ENCODE measurements around the gene MOB1A. TPM values are rescaled to one million over a fixed set of nuclear protein-coding genes. Genes with fewer than 3 reads are reported as not detected.

MOB1A gene
- total RNA-seq, 1 experiment from 2014 or later, result 95.1 TPM

GRCh38 chr2:74201596-74201995 lies 22.9 kb upstream of the MOB1A start:
- H3K36me3 Mint-ChIP-seq (ENCODE audit: insufficient read depth in 1 of 3, low read depth in 3 of 3), result peaks cover 43 to 66% (median 65%) of the 10 kb centered on the region in 3 experiments
- H4K8ac ChIP-seq (replicated peaks; ENCODE audit: insufficient read length, low read depth, low read length), result no peak overlapping the region
- H3K27me3 Mint-ChIP-seq (ENCODE audit: low read depth), result peaks cover 6% of the 10 kb centered on the region
- H3K9me3 ChIP-seq (ENCODE audit: control insufficient read depth, low read depth, low read length), result no peaks in the 10 kb centered on the region
- H3K56ac ChIP-seq (ENCODE audit: insufficient read length, low read depth, low read length), result no peak overlapping the region
- H2AK5ac ChIP-seq (ENCODE audit: insufficient read length, low read length), result no peak overlapping the region
- H3K9ac ChIP-seq (ENCODE audit: extremely low read depth, insufficient read length, low read length), result no peak overlapping the region
- H3K9me3 Mint-ChIP-seq, result peaks cover 2 to 3% of the 10 kb centered on the region in 2 experiments; a peak in 4 of 5 replicates
- H3K79me2 ChIP-seq (ENCODE audit: insufficient read depth, low read length), result peaks cover 66% of the 10 kb centered on the region
- peaks cover 7% of the 10 kb centered on the region for H3K79me1 ChIP-seq (ENCODE audit: insufficient read depth, low read depth, low read length, poor library complexity, severe bottlenecking)
- H3K14ac ChIP-seq (ENCODE audit: insufficient read depth, low read length), result no peak overlapping the region
- H3K23me2 ChIP-seq (ENCODE audit: insufficient read length, low read depth, low read length, poor library complexity, severe bottlenecking), result peaks cover 7% of the 10 kb centered on the region
- H3K27ac Mint-ChIP-seq, result no peak overlapping the region
- no peak overlapping the region for H2AFZ ChIP-seq (ENCODE audit: low read length)
- no peak overlapping the region for H3K4ac ChIP-seq (ENCODE audit: low read depth, low read length)
- no peak overlapping the region for H2BK12ac ChIP-seq (ENCODE audit: insufficient read length, low read depth, low read length)
- H3K27me3 ChIP-seq (ENCODE audit: insufficient read depth, low read length), result no peaks in the 10 kb centered on the region
- no peak overlapping the region for H4K5ac ChIP-seq (ENCODE audit: insufficient read length, low read depth, low read length)
- DNase-seq, result no peak
- peak overlapping the region; percentile 21 to 100; a peak in 4 of 5 replicates for H3K4me3 Mint-ChIP-seq
- no peak overlapping the region for H4K91ac ChIP-seq (ENCODE audit: insufficient read length, low read depth, low read length)
- H2BK20ac ChIP-seq (ENCODE audit: low read depth, low read length, poor library complexity, severe bottlenecking), result no peak overlapping the region
- H3K4me1 ChIP-seq (ENCODE audit: insufficient read depth, low read length), result peaks cover 10% of the 10 kb centered on the region
- H2BK15ac ChIP-seq (ENCODE audit: low read depth, low read length), result no peak overlapping the region
- H3K4me1 Mint-ChIP-seq, result peaks cover 51 to 60% of the 10 kb centered on the region in 2 experiments
- H4K20me1 ChIP-seq (ENCODE audit: control insufficient read depth, insufficient read depth, insufficient read length), result no peaks in the 10 kb centered on the region
- no peak overlapping the region for H3K4me2 ChIP-seq (ENCODE audit: insufficient read depth, insufficient read length, low read length)
- WGBS (ENCODE audit: extremely low coverage, insufficient read length, low lambda C conversion rate), result no CpG with 5 or more reads among the region's 1 CpG
- H3T11ph ChIP-seq (ENCODE audit: low read length), result no peak overlapping the region
- TF ChIP-seq CTCF (conservative IDR thresholded peaks at IDR 0.05), result no peak
- no peak overlapping the region for H2BK5ac ChIP-seq (ENCODE audit: insufficient read length, low read length)
- no peak overlapping the region for H3K18ac ChIP-seq (ENCODE audit: insufficient read length, low read depth, low read length)
- H3K27ac ChIP-seq (ENCODE audit: insufficient read length, low read depth, low read length), result no peak overlapping the region
- no peak overlapping the region for H2BK120ac ChIP-seq (ENCODE audit: low read depth, low read length, poor library complexity, severe bottlenecking)
- no peak overlapping the region for H3K23ac ChIP-seq (ENCODE audit: insufficient read length, low read depth, low read length)

Measured in H9 (cell line).